Measurements from ENCODE around the gene DOK3.

DNA sequence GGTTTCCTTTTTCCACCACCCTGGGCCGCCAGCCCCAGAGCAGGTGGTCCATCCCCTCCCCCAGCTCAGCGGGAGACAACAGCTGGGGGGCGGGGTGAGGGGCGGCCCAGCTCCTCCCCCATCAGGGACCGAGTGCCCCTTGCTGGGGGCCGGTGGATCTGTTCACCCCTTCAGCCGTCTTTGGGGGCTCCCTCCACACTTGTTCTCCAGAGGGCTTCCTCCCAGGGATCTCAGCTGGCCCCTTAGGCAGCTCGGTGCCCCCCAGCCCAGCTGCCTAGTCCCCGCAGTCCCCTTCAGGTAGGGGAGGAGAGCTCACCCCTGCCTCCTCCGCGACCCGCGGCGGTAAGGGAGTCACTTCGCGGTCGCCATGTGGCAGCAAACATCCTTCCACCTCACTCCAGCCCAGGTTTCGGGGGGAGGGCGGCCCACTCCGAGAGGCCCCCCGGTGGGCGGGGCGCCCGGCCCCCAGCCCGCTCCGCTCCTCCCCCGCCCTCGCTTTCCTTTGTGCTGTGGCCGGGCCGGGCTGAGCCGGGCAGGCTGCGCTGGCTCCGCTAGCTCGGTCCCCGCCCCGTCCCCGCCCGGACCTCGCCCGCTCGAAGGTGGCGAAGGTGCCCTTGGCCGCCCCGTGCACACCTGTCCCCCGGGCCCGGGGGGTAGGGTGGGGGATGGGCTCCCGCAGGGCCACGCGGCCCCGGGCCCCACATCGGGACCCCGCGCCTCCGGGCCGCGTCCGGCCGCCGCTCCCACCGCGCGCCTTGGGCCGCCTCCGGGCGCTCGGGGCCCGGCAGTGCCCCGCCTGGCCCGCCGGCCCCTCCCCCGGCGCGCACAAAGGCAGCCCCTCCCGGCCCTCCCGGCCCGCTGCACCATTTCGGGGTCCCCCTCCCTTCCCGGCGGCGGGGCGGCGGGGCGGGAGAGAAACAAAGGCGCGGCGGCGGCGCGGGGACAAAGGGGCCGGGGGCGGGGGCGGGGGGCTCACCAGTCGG, 36.9 kb downstream of the DOK3 start:
- no peak for TF ChIP-seq EZH2 (IDR thresholded peaks at IDR 0.05; ENCODE audit: borderline replicate concordance, low read depth, low read length, severe bottlenecking)
- TF ChIP-seq CTCF (IDR thresholded peaks at IDR 0.05; ENCODE audit: borderline replicate concordance, extremely low read depth, low read length, poor library complexity, severe bottlenecking): peak; percentile 26

All from DND-41 (cell line).